Astrocyte (in vitro differentiated cells and primary cell): ENCODE data around the gene ZNF316.

Experiments used
- CTCF ChIP-seq: IDR thresholded peaks from 2 replicates; pipeline ENCODE4 v1.5.1; 2011; ENCODE audit warnings: low read depth, mild to moderate bottlenecking, inconsistent platforms, low read length, moderate library complexity; ENCODE audit not compliant: insufficient read depth
- EZH2 ChIP-seq: IDR thresholded peaks from 2 replicates; pipeline ENCODE4 v1.6.1; 2012; ENCODE audit warnings: mild to moderate bottlenecking, low read length, inconsistent platforms; ENCODE audit not compliant: insufficient read depth

- TF ChIP-seq CTCF (no peak), EZH2 (no peak)
Observed at GRCh38 chr7:6675807-6676405, 38.8 kb downstream of the ZNF316 start.
